Activated CD4-positive, alpha-beta memory T cell treated with anti-CD3 and anti-CD28 coated beads, Interleukin-2, amount 10 ng/mL, durations not matched to agents 7 days and 5 days (primary cell): ENCODE measurements around the gene P4HTM. TPM values are rescaled to one million over a fixed set of nuclear protein-coding genes. Genes with fewer than 3 reads are reported as not detected.

Experiments
- CTCF ChIA-PET: fragments of 350-600 bp; sonication (Branson Sonifier 250); formaldehyde crosslinking; loops from one replicate; lab custom pipeline; 2021; ENCODE audit warnings: antibody characterized with exemption, inconsistent platforms; lab: Charles Lee
- POLR2A ChIA-PET: fragments of 350-600 bp; sonication (Branson Sonifier 250); formaldehyde crosslinking; loops from one replicate; lab custom pipeline; 2021; ENCODE audit warnings: antibody characterized with exemption; lab: Charles Lee
- DNase-seq: peaks from one replicate; pipeline ENCODE4 v3.0.0-alpha.2; 2020
- H3K27ac Mint-ChIP-seq: one replicate; pipeline ENCODE4 v1.8.0; 2021; ENCODE audit warnings: mild to moderate bottlenecking, mixed read lengths
- H3K27me3 Mint-ChIP-seq: one replicate; pipeline ENCODE4 v1.8.0; 2021; ENCODE audit warnings: mixed read lengths
- H3K36me3 Mint-ChIP-seq: one replicate; pipeline ENCODE4 v1.8.0; 2021; ENCODE audit warnings: low read depth, mixed read lengths
- H3K4me1 Mint-ChIP-seq: one replicate; pipeline ENCODE4 v1.8.0; 2021; ENCODE audit warnings: mixed read lengths
- H3K4me3 Mint-ChIP-seq: one replicate; pipeline ENCODE4 v1.8.0; 2021; ENCODE audit warnings: mild to moderate bottlenecking, mixed read lengths
- H3K9me3 Mint-ChIP-seq: one replicate; pipeline ENCODE4 v1.8.0; 2021; ENCODE audit warnings: mixed read lengths
- total RNA-seq, 2 experiments: library from RNA; stranded (reverse); gene quantifications; one replicate each; pipeline ENCODE4 v1.2.3, GENCODE V29; 2021

P4HTM gene
- total RNA-seq, 2 experiments from 2014 or later: 48.4 to 49.9 TPM

GRCh38 chr3:49028673-49029562 lies 38.9 kb downstream of the P4HTM start, which contains the start of gene IMPDH2:
Gene IMPDH2, minus strand, starts transcription at chr3:49029398. Its CDS starts 48 bp downstream, at chr3:49029350.
- H3K27me3 Mint-ChIP-seq: no peaks in the 10 kb centered on the region
- CTCF ChIA-PET: interaction anchor here (0.6 to 2.2 kb wide), 13 partner anchors 9 to 311 kb away, joined by 3 to 13 read pairs (median 4); partner anchors contain the start of genes DALRD3, P4HTM, QRICH1 and USP4
- DNase-seq: peak; percentile 94
- H3K36me3 Mint-ChIP-seq: peaks cover 77% of the 10 kb centered on the region
- H3K4me1 Mint-ChIP-seq: peaks cover 50% of the 10 kb centered on the region
- peak within 1 kb of the TSS; percentile 86 for H3K27ac Mint-ChIP-seq
- H3K4me3 Mint-ChIP-seq: peak within 1 kb of the TSS; percentile 84
- no peaks in the 10 kb centered on the region for H3K9me3 Mint-ChIP-seq
- POLR2A ChIA-PET: interaction anchor here (0.6 to 3.0 kb wide), 19 partner anchors 10 to 384 kb away, joined by 3 to 55 read pairs (median 4); partner anchors contain the start of genes ARIH2, DALRD3, QRICH1 and USP19

GRCh38 chr3:49029563-49029884 lies 39.5 kb downstream of the P4HTM start:
- H3K9me3 Mint-ChIP-seq: no peaks in the 10 kb centered on the region
- DNase-seq: no peak
- H3K36me3 Mint-ChIP-seq: peaks cover 72% of the 10 kb centered on the region
- peak overlapping the region; percentile 86 for H3K27ac Mint-ChIP-seq
- peak overlapping the region; percentile 84 for H3K4me3 Mint-ChIP-seq
- ChIA-PET CTCF (interaction anchor here (0.6 to 2.2 kb wide), 11 partner anchors 10 to 311 kb away, joined by 3 to 13 read pairs (median 5); partner anchors contain the start of genes DALRD3, P4HTM, QRICH1 and USP4), POLR2A (interaction anchor here (0.6 to 3.0 kb wide), 18 partner anchors 11 to 384 kb away, joined by 3 to 55 read pairs (median 4); partner anchors contain the start of genes ARIH2, DALRD3, QRICH1 and USP19)
- no peaks in the 10 kb centered on the region for H3K27me3 Mint-ChIP-seq
- H3K4me1 Mint-ChIP-seq: peaks cover 44% of the 10 kb centered on the region

GRCh38 chr3:49030321-49030720 lies 40.3 kb downstream of the P4HTM start:
- Mint-ChIP-seq H3K4me1 (peaks cover 38% of the 10 kb centered on the region), H3K36me3 (peaks cover 70% of the 10 kb centered on the region), H3K27ac (peak overlapping the region; percentile 31), H3K4me3 (no peak overlapping the region), H3K9me3 (no peaks in the 10 kb centered on the region), H3K27me3 (no peaks in the 10 kb centered on the region)
- ChIA-PET POLR2A (interaction anchor here (2.3 to 2.8 kb wide), 2 partner anchors 9 to 23 kb away, joined by 10 to 25 read pairs; partner anchors contain the start of genes NDUFAF3 and WDR6), CTCF (no interaction called here)
- no peak for DNase-seq

GRCh38 chr3:49032646-49033304 lies 42.7 kb downstream of the P4HTM start:
- no peak for DNase-seq
- Mint-ChIP-seq H3K4me1 (peaks cover 17% of the 10 kb centered on the region), H3K36me3 (peaks cover 56% of the 10 kb centered on the region), H3K27me3 (no peaks in the 10 kb centered on the region), H3K27ac (no peak overlapping the region), H3K4me3 (no peak overlapping the region), H3K9me3 (no peaks in the 10 kb centered on the region)
- ChIA-PET CTCF (interaction anchor here (0.6 to 1.4 kb wide), 3 partner anchors 11 to 396 kb away, joined by 3 to 8 read pairs (median 4); partner anchors contain the start of gene NDUFAF3), POLR2A (interaction anchor here (1.0 to 2.8 kb wide), 2 partner anchors 11 to 12 kb away, joined by 3 to 25 read pairs; partner anchors contain the start of gene NDUFAF3)

GRCh38 chr3:49034650-49035049 lies 44.6 kb downstream of the P4HTM start:
- peaks cover under 1% of the 10 kb centered on the region for H3K4me1 Mint-ChIP-seq
- ChIA-PET POLR2A (interaction anchor here (0.8 kb wide), 1 partner anchor 11 kb away, joined by 3 read pairs; no protein-coding TSS in a partner anchor), CTCF (interaction anchor here (1.2 kb wide), 1 partner anchor 27 kb away, joined by 3 read pairs; the partner anchor contains the start of gene WDR6)
- no peak for DNase-seq
- no peak overlapping the region for H3K27ac Mint-ChIP-seq
- no peaks in the 10 kb centered on the region for H3K9me3 Mint-ChIP-seq
- peaks cover 44% of the 10 kb centered on the region for H3K36me3 Mint-ChIP-seq
- H3K4me3 Mint-ChIP-seq: no peak overlapping the region
- no peaks in the 10 kb centered on the region for H3K27me3 Mint-ChIP-seq

- ChIA-PET CTCF (no interaction called here), POLR2A (no interaction called here)
- Mint-ChIP-seq H3K36me3 (peaks cover 44% of the 10 kb centered on the region), H3K27me3 (no peaks in the 10 kb centered on the region), H3K9me3 (no peaks in the 10 kb centered on the region), H3K27ac (no peak overlapping the region), H3K4me1 (no peaks in the 10 kb centered on the region), H3K4me3 (no peak overlapping the region)
- DNase-seq: no peak
Observed at GRCh38 chr3:49035281-49035680, 45.2 kb downstream of the P4HTM start.

GRCh38 chr3:49053543-49053942 lies 63.5 kb downstream of the P4HTM start:
- H3K4me3 Mint-ChIP-seq: no peak overlapping the region
- peaks cover 56% of the 10 kb centered on the region for H3K36me3 Mint-ChIP-seq
- no peaks in the 10 kb centered on the region for H3K27me3 Mint-ChIP-seq
- H3K9me3 Mint-ChIP-seq: no peaks in the 10 kb centered on the region
- no peaks in the 10 kb centered on the region for H3K4me1 Mint-ChIP-seq
- ChIA-PET POLR2A (interaction anchor here (1.2 kb wide), 1 partner anchor 24 kb away, joined by 3 read pairs; the partner anchor contains the start of gene IMPDH2), CTCF (no interaction called here)
- no peak for DNase-seq
- no peak overlapping the region for H3K27ac Mint-ChIP-seq

GRCh38 chr3:49054344-49054862 lies 64.4 kb downstream of the P4HTM start:
- peaks cover 56% of the 10 kb centered on the region for H3K36me3 Mint-ChIP-seq
- H3K27me3 Mint-ChIP-seq: no peaks in the 10 kb centered on the region
- H3K4me1 Mint-ChIP-seq: no peaks in the 10 kb centered on the region
- no peak for DNase-seq
- no peaks in the 10 kb centered on the region for H3K9me3 Mint-ChIP-seq
- ChIA-PET CTCF (no interaction called here), POLR2A (interaction anchor here (1.2 kb wide), 1 partner anchor 25 kb away, joined by 3 read pairs; the partner anchor contains the start of gene IMPDH2)
- no peak overlapping the region for H3K27ac Mint-ChIP-seq
- H3K4me3 Mint-ChIP-seq: no peak overlapping the region

Other genes with a start within 250 kb of the P4HTM start
- 10 to 100 TPM; 28.3 to 29.7 TPM for gene PRKAR2A, start 142.4 kb upstream of the P4HTM start, total RNA-seq
- 10 to 100 TPM; 25.6 to 29.5 TPM for gene SLC25A20, start 91.4 kb upstream of the P4HTM start, total RNA-seq
- 100 to 1,000 TPM; 100 TPM for gene ARIH2, start 71.4 kb upstream of the P4HTM start, total RNA-seq
- gene WDR6, start 17.1 kb downstream of the P4HTM start, total RNA-seq: 100 to 1,000 TPM; 135 to 148 TPM
- gene DALRD3, start 28.3 kb downstream of the P4HTM start, total RNA-seq: 10 to 100 TPM; 21.6 to 24.5 TPM
- 100 to 1,000 TPM in 1 of 2 experiments, 10 to 100 TPM in 1; 98.1 to 108 TPM for gene NDUFAF3, start 31.9 kb downstream of the P4HTM start, total RNA-seq
- 100 to 1,000 TPM; 131 to 133 TPM for gene IMPDH2, start 39.2 kb downstream of the P4HTM start, total RNA-seq
- gene QRICH1, start 103.8 kb downstream of the P4HTM start, total RNA-seq: 100 to 1,000 TPM; 136 to 140 TPM
- 100 to 1,000 TPM; 194 to 212 TPM for gene QARS1, start 114.5 kb downstream of the P4HTM start, total RNA-seq
- 10 to 100 TPM; 61.2 to 61.5 TPM for gene USP19, start 130.6 kb downstream of the P4HTM start, total RNA-seq
- gene LAMB2, start 142.8 kb downstream of the P4HTM start, total RNA-seq: not detected
- 10 to 100 TPM; 19.9 to 20.9 TPM for gene CCDC71, start 176.1 kb downstream of the P4HTM start, total RNA-seq
- 1 to 10 TPM; 1.2 to 1.4 TPM for gene KLHDC8B, start 181.4 kb downstream of the P4HTM start, total RNA-seq